ENCODE measurements around the gene GPR183. TPM values are rescaled to one million over a fixed set of nuclear protein-coding genes. Genes with fewer than 3 reads are reported as not detected.

Gene GPR183
- total RNA-seq, 2 experiments from 2014 or later, result 8.6 to 10.0 TPM

DNA sequence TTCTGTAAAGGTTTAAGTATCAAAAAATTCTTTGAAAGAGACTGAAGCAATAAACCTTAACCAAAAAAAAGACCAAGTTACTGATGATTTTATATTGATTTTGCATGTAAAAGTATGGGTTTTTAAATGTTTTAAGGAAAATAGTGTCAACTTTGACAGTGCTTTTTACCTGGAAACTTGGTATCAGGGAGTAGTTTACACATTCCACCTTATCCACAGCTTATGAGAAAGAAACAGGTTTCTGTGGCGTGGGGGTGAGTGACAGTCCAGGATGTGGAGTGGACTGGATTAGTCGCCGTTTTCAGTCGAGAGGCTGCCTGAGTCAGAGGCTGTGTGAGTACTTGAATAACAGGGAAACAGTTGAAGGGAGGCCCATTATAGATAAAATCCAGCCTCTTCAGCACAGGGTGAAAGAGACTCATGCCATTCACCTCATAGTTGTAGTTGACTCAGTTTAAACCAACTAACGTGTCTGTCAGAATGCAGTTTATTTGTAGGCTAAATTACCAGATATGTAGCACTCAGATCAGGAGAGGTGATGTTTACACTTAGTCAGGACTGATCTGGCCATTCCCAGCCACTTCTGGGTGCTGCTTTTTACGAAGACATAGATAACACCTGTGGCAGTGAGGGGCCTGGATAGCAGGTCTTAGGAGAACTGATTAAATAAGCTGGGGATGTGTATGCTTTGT lies 595 bp upstream of the GPR183 start:
- DNase-seq (peak; percentile 86), ATAC-seq (peak; percentile 86)
- TF ChIP-seq, protein P1, sequence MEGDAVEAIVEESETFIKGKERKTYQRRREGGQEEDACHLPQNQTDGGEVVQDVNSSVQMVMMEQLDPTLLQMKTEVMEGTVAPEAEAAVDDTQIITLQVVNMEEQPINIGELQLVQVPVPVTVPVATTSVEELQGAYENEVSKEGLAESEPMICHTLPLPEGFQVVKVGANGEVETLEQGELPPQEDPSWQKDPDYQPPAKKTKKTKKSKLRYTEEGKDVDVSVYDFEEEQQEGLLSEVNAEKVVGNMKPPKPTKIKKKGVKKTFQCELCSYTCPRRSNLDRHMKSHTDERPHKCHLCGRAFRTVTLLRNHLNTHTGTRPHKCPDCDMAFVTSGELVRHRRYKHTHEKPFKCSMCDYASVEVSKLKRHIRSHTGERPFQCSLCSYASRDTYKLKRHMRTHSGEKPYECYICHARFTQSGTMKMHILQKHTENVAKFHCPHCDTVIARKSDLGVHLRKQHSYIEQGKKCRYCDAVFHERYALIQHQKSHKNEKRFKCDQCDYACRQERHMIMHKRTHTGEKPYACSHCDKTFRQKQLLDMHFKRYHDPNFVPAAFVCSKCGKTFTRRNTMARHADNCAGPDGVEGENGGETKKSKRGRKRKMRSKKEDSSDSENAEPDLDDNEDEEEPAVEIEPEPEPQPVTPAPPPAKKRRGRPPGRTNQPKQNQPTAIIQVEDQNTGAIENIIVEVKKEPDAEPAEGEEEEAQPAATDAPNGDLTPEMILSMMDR (IDR thresholded peaks at IDR 0.05), result no peak
- Mint-ChIP-seq H3K27me3 (no peaks in the 10 kb centered on the region), H3K36me3 (ENCODE audit: low read depth) (peaks cover 50% of the 10 kb centered on the region), H3K4me3 (peak overlapping the region; percentile 76), H3K4me1 (ENCODE audit: low read depth) (peaks cover 85% of the 10 kb centered on the region), H3K27ac (peak overlapping the region; percentile 93), H3K9me3 (no peaks in the 10 kb centered on the region)
- CTCF ChIA-PET, result interaction anchor here (0.9 to 4.2 kb wide), 14 partner anchors 8 to 279 kb away, joined by 3 to 29 read pairs (median 5); no protein-coding TSS in a partner anchor
- intact Hi-C loops (cut with micrococcal nuclease), result loop anchor here (10.0 kb wide), 1 partner anchor 127 kb away; no protein-coding TSS in a partner anchor
- POLR2A ChIA-PET, result interaction anchor here (0.7 to 2.8 kb wide), 11 partner anchors 8 to 127 kb away, joined by 3 to 11 read pairs (median 4); no protein-coding TSS in a partner anchor

DNA sequence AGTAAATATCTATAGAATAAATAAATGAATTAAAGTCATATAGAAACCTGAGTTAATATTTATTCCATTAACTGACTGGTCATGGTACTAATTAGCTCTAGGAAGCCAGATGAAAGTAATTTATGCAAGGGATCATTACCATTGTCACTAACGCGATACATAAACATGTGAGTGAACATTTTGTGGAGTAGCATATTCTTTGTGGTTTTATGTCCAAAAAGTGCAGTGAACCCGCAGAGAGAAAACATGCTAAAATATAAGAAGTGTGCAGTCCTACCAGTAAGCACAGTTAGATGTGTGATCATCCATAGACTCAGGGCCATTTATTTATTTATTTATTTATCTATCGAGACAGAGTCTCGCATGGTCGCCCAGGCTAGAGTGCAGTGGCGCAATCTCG lies 1.6 kb downstream of the GPR183 start:
- ChIA-PET CTCF (interaction anchor here (1.4 to 4.2 kb wide), 5 partner anchors 8 to 52 kb away, joined by 4 to 29 read pairs (median 8); no protein-coding TSS in a partner anchor), POLR2A (interaction anchor here (0.7 to 2.8 kb wide), 5 partner anchors 17 to 166 kb away, joined by 3 to 11 read pairs (median 3); no protein-coding TSS in a partner anchor)
- DNase-seq (no peak), ATAC-seq (no peak)
- Mint-ChIP-seq H3K9me3 (no peaks in the 10 kb centered on the region), H3K36me3 (ENCODE audit: low read depth) (peaks cover 41% of the 10 kb centered on the region), H3K4me3 (peak overlapping the region; percentile 76), H3K27me3 (no peaks in the 10 kb centered on the region), H3K27ac (peak overlapping the region; percentile 93), H3K4me1 (ENCODE audit: low read depth) (peaks cover 79% of the 10 kb centered on the region)
- intact Hi-C loops (cut with micrococcal nuclease), result loop anchor here (10.0 kb wide), 1 partner anchor 129 kb away; no protein-coding TSS in a partner anchor
- TF ChIP-seq, protein P1 (IDR thresholded peaks at IDR 0.05), result no peak

DNA sequence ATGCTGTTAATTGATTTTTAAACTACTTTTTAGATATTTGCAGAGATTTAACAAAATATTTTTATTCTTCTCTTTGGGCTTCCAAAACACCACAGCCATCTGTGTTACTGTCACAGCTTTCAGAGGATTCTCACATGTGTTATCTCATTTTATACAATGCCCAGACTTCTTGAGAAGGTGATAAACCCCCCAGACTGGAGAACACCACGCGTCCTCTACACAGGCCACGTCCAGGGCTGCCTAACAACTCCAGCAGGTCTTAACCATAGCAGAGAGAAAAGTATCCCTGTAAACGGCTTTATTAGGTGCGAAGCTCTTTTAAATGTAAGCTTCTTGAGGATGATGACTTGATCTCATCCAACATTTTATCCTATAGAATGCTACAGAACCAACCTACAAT lies 2.0 kb downstream of the GPR183 start:
- intact Hi-C loops (cut with micrococcal nuclease), result loop anchor here (10.0 kb wide), 1 partner anchor 130 kb away; no protein-coding TSS in a partner anchor
- ChIA-PET POLR2A (interaction anchor here (0.7 to 2.8 kb wide), 2 partner anchors 17 to 166 kb away, joined by 3 to 11 read pairs; no protein-coding TSS in a partner anchor), CTCF (interaction anchor here (2.1 to 4.2 kb wide), 2 partner anchors 35 to 48 kb away, joined by 5 to 29 read pairs; no protein-coding TSS in a partner anchor)
- H3K4me1 Mint-ChIP-seq (ENCODE audit: low read depth), result peaks cover 79% of the 10 kb centered on the region
- ATAC-seq, result no peak
- no peaks in the 10 kb centered on the region for H3K27me3 Mint-ChIP-seq
- no peaks in the 10 kb centered on the region for H3K9me3 Mint-ChIP-seq
- no peak for DNase-seq
- peak overlapping the region; percentile 76 for H3K4me3 Mint-ChIP-seq
- TF ChIP-seq, protein P1 (IDR thresholded peaks at IDR 0.05), result no peak
- H3K36me3 Mint-ChIP-seq (ENCODE audit: low read depth), result peaks cover 40% of the 10 kb centered on the region
- H3K27ac Mint-ChIP-seq, result peak overlapping the region; percentile 75

DNA sequence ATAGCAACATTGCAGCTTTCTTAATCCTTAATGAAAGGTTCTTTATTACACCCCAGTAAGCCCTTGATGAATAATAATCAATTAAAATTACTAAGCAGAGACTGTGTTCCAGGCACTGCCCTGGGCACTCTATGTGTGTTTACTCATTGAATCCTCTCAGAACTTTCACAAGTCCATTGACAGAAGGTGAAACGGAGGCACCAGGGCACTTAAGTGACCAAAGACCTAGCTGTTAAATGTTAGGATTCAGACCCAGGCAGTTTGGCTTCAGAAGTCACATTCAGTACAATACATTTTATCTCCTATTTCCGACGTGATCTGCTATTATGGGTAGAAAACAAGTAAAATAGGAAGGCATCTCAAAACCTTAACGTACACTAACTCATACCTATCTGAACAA lies 2.7 kb downstream of the GPR183 start:
- peak overlapping the region; percentile 60 for H3K27ac Mint-ChIP-seq

More for the DNA sequence above, 2.7 kb downstream of the GPR183 start:
- Mint-ChIP-seq H3K4me3 (peak overlapping the region; percentile 54), H3K4me1 (ENCODE audit: low read depth) (peaks cover 79% of the 10 kb centered on the region), H3K36me3 (ENCODE audit: low read depth) (peaks cover 38% of the 10 kb centered on the region), H3K9me3 (no peaks in the 10 kb centered on the region), H3K27me3 (no peaks in the 10 kb centered on the region)
- POLR2A ChIA-PET, result interaction anchor here (1.2 to 2.1 kb wide), 3 partner anchors 63 to 129 kb away, joined by 3 to 5 read pairs (median 4); no protein-coding TSS in a partner anchor
- DNase-seq, result no peak
- CTCF ChIA-PET, result interaction anchor here (1.0 to 4.2 kb wide), 6 partner anchors 15 to 131 kb away, joined by 3 to 29 read pairs (median 4); no protein-coding TSS in a partner anchor
- intact Hi-C loops (cut with micrococcal nuclease), result loop anchor here (10.0 kb wide), 1 partner anchor 130 kb away; no protein-coding TSS in a partner anchor
- ATAC-seq, result no peak
- TF ChIP-seq, protein P1 (IDR thresholded peaks at IDR 0.05), result no peak
